Measurements from ENCODE around the gene ZBTB12. TPM values are rescaled to one million over a fixed set of nuclear protein-coding genes. Genes with fewer than 3 reads are reported as not detected.
A peak's percentile ranks its signal among the peaks of the same experiment; 100 is the strongest.

The ZBTB12 gene
- total and polyA plus RNA-seq, 2 of the 8 experiments (the other 6 are each of a cell fraction or from before 2014, with no cell fraction given), result 20.7 to 40.8 TPM

GRCh38 chr6:31901415-31901952, 402 bp downstream of the ZBTB12 start:
- Histone ChIP-seq H3K4me2 (ENCODE audit: insufficient read depth in 1 of 2, low read depth in 2 of 2, low read length in 2 of 2) (peak overlapping the region; percentile 68 to 86), H3K4ac (replicated peaks; ENCODE audit: insufficient read length, low read depth, low read length) (no peak overlapping the region), H3K4me3 (ENCODE audit: extremely low read depth in 1 of 4, insufficient read depth in 2 of 4, low read depth in 3 of 4, low read length in 4 of 4) (peak overlapping the region; percentile 29 to 66 (median 51)), H3K18ac (ENCODE audit: extremely low read depth, low read length) (peak overlapping the region; percentile 71), H3K23ac (ENCODE audit: insufficient read length) (no peak overlapping the region), H2AFZ (ENCODE audit: low read length) (no peak overlapping the region), H2BK20ac (ENCODE audit: low read length) (no peak overlapping the region), H3K9ac (replicated peaks in 1 of 4; ENCODE audit: extremely low read depth in 1 of 4, low read depth in 3 of 4, low read length in 3 of 4) (no peak overlapping the region; a peak in 1 of 7 replicates), H3K79me1 (ENCODE audit: low read depth, low read length) (peaks cover 2% of the 10 kb centered on the region), H4K5ac (ENCODE audit: insufficient read length, low read depth, low read length) (no peak overlapping the region), H2BK120ac (replicated peaks; ENCODE audit: low read depth, low read length) (no peak overlapping the region), H3K4me1 (replicated peaks in 1 of 4; ENCODE audit: control insufficient read depth in 3 of 4, insufficient read depth in 4 of 4, low read length in 3 of 4) (peaks cover 0 to 20% (median 11%) of the 10 kb centered on the region in 4 experiments; a peak in 6 of 7 replicates), H3K79me2 (ENCODE audit: control insufficient read depth in 1 of 2, insufficient read depth in 2 of 2, low read length in 2 of 2) (peaks cover 0 to 16% of the 10 kb centered on the region in 2 experiments; a peak in 2 of 4 replicates), H3K56ac (replicated peaks; ENCODE audit: insufficient read length, low read depth, low read length) (no peak overlapping the region), H3K27me3 (replicated peaks in 1 of 4; ENCODE audit: control insufficient read depth in 3 of 4, extremely low read depth in 1 of 4, insufficient read depth in 3 of 4, low read length in 3 of 4) (no peaks in the 10 kb centered on the region), H3K27ac (ENCODE audit: low read depth, low read length) (no peak overlapping the region), H2AK5ac (ENCODE audit: low read depth, low read length) (no peak overlapping the region), H2BK12ac (ENCODE audit: low read depth, low read length) (no peak overlapping the region), H3K36me3 (ENCODE audit: control insufficient read depth in 2 of 4, insufficient read depth in 4 of 4, low read length in 3 of 4) (peaks cover 0 to 5% (median 3%) of the 10 kb centered on the region in 4 experiments; a peak in 3 of 8 replicates), H3K14ac (ENCODE audit: insufficient read length) (no peak overlapping the region), H3K9me3 (ENCODE audit: insufficient read depth in 2 of 2, low read depth in 1 of 2, low read length in 1 of 2) (no peaks in the 10 kb centered on the region), H2BK5ac (ENCODE audit: low read depth, low read length) (no peak overlapping the region), H2BK15ac (ENCODE audit: low read length) (no peak overlapping the region), H4K8ac (ENCODE audit: extremely low read depth, insufficient read depth, low read length) (peak overlapping the region; percentile 42; the same call in 1 of the 2 replicates), H3K23me2 (ENCODE audit: low read depth, low read length) (peaks cover 13% of the 10 kb centered on the region), H4K91ac (replicated peaks; ENCODE audit: insufficient read length, low read length) (no peak overlapping the region), H4K20me1 (replicated peaks in 1 of 2; ENCODE audit: control insufficient read depth in 1 of 2, insufficient read depth in 2 of 2, low read length in 2 of 2) (no peaks in the 10 kb centered on the region)
- WGBS, 2 experiments (ENCODE audit: extremely low coverage in 1 of 2, insufficient coverage in 1 of 2, insufficient read length in 1 of 2, insufficient replicate concordance in 2 of 2, low coverage in 1 of 2, low lambda C conversion rate in 2 of 2, missing lambda C conversion rate in 1 of 2), result 8% methylated on average over 15 of the region's 45 CpGs; no CpG with 5 or more reads in 1 of the 2 experiments
- DNase-seq (ENCODE audit: low read depth in 1 of 2, low spot score in 2 of 2) (peak in 1 of 2 experiments; percentile 68), FAIRE-seq (no peak)
- ChIA-PET CTCF (ENCODE audit: partially characterized antibody) (interaction anchor here (0.9 to 1.1 kb wide), 3 partner anchors 14 to 23 kb away, joined by 3 to 4 read pairs (median 3); no protein-coding TSS in a partner anchor), POLR2A (ENCODE audit: partially characterized antibody) (interaction anchor here (0.9 to 1.0 kb wide), 2 partner anchors 19 to 58 kb away, joined by 3 to 5 read pairs; partner anchors contain the start of genes NELFE and SKIC2)
- TF ChIP-seq BCL11A (IDR thresholded peaks at IDR 0.05; ENCODE audit: low read depth in 2 of 2, low read length in 2 of 2) (no peak), JUN (IDR thresholded peaks at IDR 0.05; ENCODE audit: low read depth, low read length) (no peak), KDM5A (IDR thresholded peaks at IDR 0.05; ENCODE audit: low read length) (no peak), TAF7 (optimal IDR thresholded peaks at IDR 0.05; ENCODE audit: borderline replicate concordance, low read depth, low read length) (no peak), CEBPB (IDR thresholded peaks at IDR 0.05; ENCODE audit: low read depth, low read length) (no peak), EP300 (IDR thresholded peaks at IDR 0.05; ENCODE audit: borderline replicate concordance in 1 of 2, low read depth in 2 of 2, low read length in 2 of 2) (no peak), CREB1 (IDR thresholded peaks at IDR 0.05) (no peak), POLR2A (IDR thresholded peaks at IDR 0.05; ENCODE audit: control extremely low read depth in 1 of 2, low read depth in 2 of 2, low read length in 2 of 2) (no peak; a peak in 1 of 3 replicates), SUZ12 (IDR thresholded peaks at IDR 0.05; ENCODE audit: low read length) (no peak), FOSL1 (IDR thresholded peaks at IDR 0.05; ENCODE audit: insufficient read depth, low read depth, low read length) (no peak), GABPA (IDR thresholded peaks at IDR 0.05; ENCODE audit: borderline replicate concordance, insufficient read depth, low read length) (no peak), E2F6 (IDR thresholded peaks at IDR 0.05) (no peak), SP2 (IDR thresholded peaks at IDR 0.05; ENCODE audit: low read length) (no peak)
